OCI-M2 (cell line): ENCODE data around the gene FAM217B.
"Not testable (repeated sequence)": the region's sequence is repeated elsewhere in the genome, so short reads cannot be mapped to it uniquely, and the experiment has no call there.

ENCODE experiments used
- DNase-seq: peaks from one replicate; lab custom pipeline; 2025; ENCODE audit not compliant: unreplicated experiment; lab: John Stamatoyannopoulos, UW

FAM217B gene

DNA sequence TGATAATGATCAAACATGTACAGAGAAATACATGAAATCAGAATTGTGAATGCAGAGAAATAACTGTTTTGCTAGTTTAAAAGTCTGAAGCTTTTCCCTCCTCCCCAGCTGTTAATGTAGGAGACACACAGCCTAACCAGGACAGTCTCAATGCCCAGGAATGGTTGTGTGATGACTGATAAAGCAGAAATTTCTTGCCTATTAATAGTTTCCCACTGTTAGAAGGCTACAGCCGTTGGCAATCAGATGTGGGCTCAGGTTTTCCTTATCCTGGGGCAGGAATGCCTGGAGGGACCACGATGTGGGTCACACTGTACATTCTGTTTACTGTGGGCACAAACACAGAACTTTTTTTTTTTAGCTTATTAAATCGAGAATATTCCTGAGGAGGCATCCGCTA, 2.0 kb upstream of the FAM217B start:
- DNase-seq = no peak

DNA sequence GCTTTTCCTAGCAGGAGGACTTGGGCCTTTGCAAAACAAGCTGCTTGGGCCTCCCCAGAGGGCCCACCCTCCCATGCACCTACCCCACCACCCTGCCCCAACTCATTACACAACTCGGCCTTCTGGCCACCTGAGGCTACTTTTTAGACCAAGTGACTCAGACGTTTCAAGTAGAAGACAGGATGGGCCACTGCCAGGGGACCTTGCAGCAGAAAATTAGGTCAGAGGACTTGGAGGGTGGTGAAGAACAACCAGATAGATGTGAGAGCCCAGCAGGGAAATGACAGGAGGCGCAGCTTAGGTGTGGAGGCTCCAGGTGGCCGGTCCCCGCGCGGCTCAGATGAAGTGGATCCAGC, 1.5 kb upstream of the FAM217B start:
- DNase-seq = no peak

DNA sequence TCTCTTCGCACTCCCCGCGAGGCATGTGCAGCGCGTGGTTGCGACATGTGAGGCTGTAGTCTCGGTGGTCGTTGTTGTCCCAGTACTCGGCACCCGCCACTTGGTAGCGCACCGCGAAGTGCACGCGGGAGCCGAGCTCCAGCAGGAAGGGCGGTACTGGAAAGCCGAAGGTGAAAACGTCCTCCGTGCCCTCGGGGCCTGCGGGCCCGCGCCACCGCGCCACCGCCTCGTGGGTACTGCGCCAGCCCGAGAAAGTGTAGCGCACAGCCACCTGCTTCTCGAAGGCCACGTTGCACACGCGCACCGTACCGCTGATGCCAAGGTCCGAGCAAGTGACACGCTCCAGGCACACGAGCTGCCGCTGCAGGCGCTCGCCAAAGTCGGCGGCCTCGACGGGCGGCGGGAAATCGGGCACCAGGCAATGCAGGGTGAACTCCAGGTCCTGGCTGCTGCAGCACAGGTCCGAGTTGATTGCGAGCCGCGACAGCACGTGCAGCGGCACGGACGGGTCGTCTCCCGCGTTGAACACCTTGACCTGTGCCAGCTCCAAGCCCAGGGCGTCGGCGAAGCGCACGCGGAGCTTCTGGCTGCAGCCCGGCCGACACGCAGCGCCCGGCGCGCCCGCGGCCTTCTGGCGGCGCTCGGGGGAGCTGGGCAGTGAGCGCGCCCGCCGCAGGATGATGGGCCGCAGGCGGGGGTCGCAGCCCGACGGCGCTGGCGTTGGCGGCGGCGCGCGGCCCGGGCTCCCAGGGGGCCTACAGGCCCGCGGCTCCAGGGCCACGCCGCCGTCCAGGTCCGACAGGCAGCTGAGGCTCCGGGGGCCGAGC, 924 bp upstream of the FAM217B start:
- no peak for DNase-seq

DNA sequence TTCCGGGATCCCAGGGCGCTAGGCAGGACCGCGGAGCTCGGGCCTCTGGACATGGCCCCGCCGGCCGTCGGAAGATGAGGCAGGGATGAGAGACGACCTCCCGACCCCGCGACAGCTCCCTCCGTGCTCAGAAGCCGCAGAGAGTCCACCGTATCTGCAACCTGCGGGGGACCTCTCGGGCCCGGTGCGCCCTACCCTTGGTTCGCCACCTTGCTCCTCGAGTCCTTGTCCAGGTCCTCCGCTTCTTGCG, 385 bp upstream of the FAM217B start:
- DNase-seq = no peak

DNA sequence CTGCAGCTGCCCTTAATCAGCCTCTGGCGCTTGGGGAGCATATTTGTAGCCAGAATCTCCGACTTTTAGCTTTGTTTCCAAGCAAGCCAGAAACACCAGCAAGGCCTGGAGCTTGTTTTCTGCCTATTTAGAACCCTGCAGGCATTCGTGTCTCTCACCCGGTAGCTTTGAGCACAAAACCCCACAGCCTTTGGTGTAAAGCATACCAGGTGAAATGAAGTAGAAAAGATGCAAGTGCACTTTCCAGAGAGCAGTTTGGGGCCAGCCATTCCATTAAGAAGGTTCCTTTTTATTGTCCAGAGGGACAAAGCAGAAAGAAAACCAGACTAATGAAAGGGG, 736 bp downstream of the FAM217B start:
- DNase-seq = no peak

DNA sequence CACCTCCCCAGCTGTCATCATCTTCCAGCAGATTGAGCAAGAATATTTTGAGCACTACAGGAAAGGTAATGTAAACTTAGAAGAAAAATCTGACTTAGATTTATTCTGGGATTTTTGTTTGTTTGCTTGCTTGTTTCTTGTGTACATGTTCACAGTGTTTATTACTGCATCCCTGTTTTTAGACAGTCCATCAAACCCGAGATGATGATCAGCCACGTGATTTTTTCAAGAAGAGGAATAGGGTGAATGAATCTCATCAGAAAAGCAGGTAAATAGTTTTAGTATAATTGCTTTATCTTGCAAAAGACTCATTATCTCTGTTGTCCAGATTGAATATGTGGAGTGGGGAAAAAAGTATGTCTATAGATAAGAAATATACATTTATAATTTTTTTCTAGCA, 2.1 kb downstream of the FAM217B start:
- DNase-seq = no peak

DNA sequence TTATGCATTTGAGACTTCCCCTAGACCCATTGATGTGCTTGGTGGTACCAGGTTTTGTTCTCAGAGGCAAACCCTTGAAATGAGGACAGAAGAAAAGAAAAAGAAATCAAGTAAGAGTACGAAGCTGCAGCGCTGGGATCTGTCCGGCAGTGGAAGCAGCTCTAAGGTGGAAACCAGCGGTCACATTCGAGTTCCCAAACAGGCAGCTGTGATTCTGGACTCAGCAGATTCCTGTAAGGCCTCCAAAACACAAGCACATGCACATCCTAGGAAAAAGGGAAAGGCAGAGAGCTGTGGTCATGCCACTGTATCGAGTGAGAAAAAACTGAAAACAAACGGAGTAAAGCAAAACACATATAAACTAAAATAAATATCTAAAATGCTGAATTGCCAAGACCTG, 4.5 kb downstream of the FAM217B start:
- DNase-seq = no peak

DNA sequence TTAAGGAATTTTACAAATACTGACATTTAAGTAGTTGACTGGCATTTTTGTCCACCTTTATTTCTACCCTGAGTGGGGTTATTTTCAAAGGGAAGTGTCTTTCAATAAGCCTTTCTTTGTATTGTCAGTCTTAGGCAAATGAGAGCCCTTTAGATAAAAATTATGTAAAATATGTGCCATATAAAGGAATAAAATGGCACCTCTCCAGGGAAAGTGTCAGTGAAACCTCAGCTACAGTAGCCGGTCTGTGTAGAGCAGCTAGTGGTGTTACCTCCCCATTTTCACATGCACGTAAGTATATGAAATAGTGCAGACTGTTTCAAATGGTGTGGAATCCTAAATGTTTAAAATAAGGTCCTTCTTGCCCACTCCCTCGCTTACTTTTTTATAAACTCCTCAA, 5.0 kb downstream of the FAM217B start:
- DNase-seq = no peak

DNA sequence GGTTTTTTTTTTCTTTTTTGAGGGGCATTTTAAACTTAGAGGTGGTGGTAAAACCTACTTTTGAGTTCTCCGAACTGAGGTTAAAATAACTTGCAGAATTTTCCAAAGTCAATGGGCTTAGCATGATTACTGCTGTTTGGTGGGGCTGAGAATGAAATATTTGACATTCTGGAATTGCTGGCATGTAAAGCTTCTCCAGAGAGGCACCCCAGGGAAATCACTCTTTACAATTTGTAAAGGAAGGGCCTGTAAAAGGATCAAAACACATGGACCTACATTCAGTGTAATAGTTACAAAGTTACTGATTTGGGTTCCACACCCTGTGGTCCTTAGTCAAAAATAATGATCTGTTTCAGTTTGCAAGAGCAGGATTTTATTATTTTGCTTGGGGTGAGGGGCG, 5.5 kb downstream of the FAM217B start:
- no peak for DNase-seq

DNA sequence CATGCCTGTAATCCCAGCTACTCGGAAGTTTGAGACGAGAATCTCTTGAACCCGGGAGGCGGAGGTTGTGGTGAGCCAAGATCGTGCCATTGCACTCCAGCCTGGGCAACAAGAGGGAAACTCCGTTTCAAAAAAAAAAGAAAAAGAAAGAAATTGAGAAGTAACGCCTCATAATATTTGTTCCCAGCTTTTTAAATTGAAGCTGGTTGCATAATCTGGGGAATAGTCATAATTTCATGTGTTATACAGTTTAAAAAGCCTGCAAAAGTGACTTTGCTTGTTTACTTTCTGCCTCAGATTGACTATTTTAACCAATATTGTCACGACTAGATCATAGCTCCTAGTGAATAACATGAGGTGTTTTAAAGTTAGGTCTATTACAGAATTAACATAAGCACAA, 7.2 kb downstream of the FAM217B start:
- DNase-seq = no peak

DNA sequence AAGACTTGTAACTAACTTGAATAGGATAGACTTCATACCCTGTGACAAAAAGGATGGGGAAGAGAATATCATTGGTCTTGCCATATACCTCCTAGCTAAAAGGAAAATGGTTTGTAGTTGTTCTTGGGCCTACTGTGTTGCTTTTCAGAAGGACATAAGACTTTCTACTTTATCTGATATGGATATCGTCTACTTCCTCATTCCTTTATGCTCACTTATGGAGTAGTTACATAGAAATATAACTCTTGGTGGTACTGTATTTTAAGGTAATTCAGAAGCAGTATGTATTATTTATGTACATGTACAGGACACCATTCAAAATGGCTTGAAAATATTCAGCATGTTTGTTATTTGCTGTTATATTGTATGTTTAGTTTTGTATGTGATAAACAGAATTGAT, 8.0 kb downstream of the FAM217B start:
- DNase-seq = no peak

DNA sequence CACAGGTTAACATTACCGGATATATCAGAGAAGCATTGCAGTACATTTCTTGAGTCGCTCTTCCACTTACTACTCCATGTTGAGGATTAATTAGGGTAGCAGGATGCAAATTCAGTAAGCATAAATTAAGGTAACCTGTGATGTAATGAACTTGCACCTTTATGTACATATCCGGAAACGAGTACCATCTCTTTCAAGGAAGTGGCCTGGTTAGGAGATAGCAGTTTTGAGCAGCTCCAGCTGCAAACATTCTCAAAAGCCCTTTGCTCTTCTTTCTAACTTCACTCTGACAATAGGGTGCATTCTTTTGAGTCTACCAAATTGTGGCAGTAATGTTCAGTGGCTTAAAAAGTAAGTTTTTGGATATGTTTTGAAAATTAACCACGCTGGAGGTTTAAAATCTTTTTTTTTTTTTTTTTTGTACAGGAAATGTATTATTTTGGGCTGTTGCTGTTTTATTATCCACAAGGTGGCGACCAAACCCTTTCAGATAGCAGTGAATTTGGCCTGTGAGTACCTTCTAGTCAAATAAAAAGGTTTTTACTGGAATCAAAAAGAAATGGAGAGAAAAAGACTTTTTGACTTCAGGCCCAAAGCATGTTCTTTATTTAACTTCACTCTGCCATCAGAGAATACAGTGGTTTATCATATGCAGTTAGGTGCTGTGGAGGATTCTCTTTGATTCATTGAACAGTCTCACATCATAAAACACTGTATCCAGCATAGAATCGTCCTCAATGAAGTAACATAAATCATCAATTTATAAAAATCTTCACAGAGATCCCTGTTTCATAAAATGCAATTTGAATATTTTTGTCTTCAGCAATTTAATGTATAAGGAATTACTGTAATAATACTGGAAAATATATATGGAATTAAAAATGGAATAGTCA, 8.9 kb downstream of the FAM217B start:
- DNase-seq = no peak

DNA sequence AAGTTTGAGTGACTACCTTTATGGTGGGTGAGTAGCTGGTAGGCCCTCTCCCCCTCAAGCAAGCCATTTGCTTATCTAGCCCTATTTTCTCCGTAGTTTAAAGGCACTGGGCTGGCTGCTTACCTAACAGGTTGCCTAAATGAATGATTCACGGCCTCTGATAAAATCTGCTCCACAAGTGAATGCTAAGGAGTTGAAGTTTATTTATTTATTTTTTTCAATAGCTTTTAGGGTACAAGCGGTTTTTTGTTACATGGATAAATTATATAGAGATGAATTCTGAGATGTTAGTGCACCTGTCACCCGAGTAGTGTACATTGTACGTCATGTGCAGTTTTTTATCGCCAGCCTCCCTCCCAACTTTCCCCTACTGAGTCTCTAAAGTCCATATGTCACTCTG, 9.7 kb downstream of the FAM217B start:
- DNase-seq = no peak

DNA sequence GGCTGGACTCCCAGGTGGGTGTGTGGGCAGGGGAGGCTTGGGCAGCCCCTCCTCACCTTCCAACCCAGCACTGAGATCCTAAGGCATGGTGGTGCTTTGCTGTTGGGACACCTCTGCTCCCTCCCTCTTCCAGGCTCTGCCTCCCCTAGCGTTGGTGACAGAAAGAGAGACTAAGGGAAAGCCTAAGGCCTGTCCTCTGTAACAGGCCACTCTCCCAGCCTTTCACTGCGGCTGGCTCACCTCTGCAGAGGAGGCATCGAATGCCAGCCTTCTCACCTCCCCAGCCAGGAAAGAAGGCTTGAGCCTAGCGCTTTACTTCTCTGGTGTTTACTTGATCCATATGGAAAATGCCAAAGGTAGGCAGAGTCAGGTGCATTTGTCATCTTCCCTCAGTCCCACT, 14.5 kb downstream of the FAM217B start:
- no peak for DNase-seq

DNA sequence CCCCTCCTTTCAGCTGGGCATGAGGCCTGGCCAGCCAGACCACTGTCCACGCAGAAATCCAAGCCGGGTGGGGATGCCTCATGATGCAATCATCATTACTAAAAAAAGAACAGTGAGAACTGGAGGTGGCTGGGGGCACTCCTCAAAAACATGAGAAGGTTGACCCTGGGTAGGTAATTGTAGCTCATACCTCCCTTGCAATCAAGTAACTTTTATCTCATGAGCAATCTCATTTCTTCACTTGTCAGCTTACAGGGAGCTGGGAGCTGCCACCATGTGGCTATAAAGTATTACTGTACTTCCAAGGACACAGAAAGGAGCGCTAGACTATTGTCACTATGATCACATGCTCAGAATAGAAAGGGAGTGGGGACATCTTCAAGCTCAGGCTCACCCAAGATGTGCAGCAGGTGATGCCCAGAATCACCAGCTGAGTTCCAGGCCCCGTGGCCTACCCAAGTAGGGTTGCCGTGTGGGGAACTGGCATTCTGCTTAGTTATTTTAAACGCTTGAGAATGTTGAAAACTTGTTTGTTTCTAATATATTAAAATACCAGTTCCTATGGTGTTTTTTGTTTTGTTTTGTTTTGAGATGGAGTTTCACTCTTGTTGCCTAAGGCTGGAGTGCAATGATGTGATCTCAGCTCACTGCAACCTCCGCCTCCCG, 15.1 kb downstream of the FAM217B start:
- DNase-seq = no peak

DNA sequence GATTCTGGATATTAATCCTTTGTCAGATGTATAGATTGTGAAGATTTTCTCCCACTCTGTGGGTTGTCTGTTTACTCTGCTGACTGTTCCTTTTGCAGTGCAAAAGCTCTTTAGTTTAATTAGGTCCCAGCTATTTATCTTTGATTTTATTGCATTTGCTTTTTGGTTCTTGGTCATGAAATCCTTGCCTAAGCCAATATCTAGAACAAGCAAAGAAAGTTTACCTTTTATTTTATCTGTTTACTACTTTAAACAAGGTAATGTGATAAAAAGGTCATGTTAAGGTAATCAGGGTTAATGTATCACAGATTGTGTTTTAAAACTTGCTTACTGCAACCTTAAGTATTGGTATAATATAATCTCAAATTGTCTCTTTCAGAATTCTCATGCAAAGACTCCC, 17.4 kb downstream of the FAM217B start:
- not testable (repeated sequence) for DNase-seq

DNA sequence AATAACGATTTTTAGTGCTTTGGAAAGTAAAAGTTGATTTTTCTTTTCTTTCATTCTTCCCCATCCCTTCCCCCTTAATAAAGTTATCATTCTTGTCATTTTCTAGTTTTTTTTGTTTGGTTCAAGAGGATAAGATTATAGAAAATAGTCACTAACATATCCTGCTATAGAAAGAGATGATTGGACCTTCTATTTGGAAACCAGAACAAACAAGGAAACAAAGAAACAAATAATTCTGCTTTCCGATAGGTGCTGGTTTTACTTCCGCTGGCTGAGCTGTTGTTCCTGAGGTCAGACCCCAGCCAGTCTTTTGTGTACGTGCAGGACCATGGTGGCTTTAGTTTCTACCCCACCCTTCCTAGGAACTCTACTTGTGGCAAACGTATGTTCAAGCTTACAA, 17.9 kb downstream of the FAM217B start, which contains the start of gene CDH26:
CDH26 (plus strand) TSS at position 301 of the 400 bp plus-strand sequence. CDS start 304 bp downstream, outside the sequence.
- no peak for DNase-seq

DNA sequence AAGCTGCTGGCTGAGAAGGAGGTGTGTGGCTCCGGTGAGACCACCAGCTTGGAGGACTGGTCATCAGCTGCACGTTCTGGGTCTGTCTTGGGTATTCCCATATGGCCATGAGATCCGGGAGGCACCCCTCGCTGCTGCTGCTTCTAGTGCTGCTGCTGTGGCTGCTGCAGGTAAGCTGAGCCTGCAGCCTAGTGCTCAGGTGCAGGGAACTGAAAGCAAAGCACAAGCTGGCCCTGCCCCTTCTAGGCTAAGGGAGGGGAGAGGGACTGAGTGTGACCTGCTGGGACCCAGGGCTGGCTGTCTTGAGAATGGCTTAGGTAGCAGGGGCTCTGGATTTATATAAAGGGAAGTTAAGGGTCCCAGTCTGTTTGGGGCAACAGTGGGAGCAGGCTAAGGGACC, 18.4 kb downstream of the FAM217B start:
- no peak for DNase-seq

DNA sequence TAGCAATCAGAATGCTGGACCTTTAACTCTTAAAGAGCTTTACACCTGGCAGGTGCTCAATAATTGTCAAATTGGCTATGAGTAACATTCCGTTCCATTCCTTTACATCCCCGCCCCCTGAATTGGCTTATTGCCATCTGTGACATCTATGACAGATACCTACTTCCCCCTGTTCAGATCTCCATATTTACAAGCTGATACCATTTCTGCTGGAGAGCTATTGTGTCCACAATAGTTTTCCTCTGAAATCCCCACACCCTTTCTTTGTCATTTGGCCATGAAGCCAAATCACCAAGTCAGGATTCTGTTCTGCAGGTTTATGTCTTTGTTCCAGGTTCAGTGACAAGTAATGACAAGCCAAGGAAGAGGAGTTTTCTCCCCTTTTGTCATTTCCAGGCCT, 21.2 kb downstream of the FAM217B start:
- no peak for DNase-seq

DNA sequence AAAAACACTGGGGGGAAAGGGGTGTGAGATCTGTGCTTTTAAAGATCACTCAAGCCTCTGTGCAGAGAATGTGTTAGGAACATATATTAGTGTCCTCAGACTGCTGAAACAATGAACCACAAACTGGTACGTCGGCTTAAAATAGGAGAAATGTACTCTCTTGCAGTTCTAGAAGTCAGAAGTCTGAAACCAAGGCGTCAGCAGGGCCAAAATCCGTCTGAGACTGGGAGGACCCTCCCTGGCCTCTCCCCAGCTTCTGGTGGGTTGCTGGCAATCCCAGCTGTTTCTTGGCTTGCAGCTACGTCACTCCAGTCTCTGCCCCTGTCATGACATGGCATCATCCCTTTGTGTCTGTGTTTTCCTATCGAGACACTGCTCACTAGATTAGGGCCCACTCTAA, 22.0 kb downstream of the FAM217B start:
- no peak for DNase-seq

DNA sequence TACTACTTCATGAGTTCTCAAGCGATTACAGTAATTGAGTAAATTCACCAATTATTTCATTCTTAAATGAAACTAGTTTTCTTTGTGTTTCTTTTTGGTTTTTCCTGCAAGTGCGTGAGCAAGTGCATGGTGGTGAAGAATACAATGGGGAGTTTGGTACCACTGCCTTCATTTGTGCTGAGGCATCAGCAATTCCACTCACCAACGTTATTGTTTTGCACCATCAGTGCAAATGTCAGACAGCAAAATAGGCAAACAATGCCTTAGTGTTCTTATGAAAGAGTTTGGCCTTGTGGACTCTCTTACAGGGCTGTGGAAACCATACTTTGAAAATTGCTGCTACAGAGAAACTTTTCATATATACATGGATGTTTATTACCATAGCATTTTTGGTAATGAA, 26.2 kb downstream of the FAM217B start:
- no peak for DNase-seq

DNA sequence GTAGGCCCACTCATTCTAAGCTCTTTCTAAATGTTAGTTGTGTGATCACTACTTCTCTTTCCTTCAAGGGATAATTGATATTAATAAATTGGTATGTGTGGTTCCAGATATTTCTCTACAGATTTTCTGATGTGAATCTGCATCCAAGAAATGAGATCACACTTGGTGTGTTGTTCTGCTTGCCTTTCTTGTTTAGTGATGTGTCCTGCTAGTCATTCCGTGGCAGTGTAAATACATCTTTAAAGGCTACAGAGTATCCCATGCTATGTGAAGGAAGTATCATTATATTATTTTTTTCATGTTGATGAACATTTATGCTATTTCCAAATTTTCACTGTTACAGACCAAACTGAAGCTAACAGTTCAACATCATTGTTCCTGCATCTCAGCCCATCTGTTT, 31.2 kb downstream of the FAM217B start:
- DNase-seq = no peak
